GM12872 (cell line): ENCODE results near the gene STX2.

ENCODE experiments used
- TF ChIP-seq, protein P1 (sequence below): IDR thresholded peaks from 3 replicates; pipeline ENCODE4 v1.5.1; 2011; ENCODE audit warnings: low read depth, mild to moderate bottlenecking, low read length, moderate library complexity; ENCODE audit not compliant: insufficient read depth

Gene STX2

DNA sequence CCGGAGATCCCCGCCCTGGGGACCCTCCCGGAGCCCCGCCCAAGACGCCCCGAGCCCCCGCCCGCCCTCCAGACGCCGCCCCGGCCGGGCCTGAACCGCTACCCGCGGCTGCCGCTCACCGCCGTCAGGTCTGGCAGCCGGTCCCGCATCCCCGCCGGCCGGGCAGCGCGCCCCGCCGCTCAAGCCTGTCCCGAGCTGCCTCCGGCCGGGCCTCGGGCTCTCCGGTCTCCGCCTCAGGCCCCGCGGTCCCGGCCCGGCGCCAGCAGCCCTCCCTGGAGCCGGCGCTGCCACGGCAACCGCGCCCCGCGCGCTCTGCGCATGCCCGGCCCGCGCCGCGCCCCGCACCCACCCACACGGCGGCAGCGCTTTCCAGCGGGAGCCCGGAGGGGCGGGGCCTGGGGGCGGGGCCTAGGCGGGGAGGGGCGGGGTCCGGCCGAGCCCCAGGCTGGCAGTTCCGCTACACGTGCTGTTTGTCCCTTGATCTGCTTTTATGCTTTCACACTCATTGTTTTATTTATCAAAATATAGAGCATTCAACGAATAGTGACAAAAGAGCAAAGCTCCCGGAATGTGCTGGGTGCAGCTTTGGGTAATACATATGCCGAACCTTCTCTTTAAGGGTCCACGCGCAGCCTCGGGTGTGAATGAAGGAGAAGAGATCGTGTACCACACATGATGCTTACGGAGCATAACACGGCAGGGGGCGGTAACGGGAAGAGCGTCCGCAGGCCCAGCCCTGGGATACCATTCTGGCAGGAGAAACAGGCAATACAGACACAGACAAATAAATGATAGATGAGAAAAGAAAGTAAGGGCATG, at the start of gene STX2:
TSS of gene STX2 (minus strand) at position 300 of the 819 bp plus-strand sequence. CDS start at position 149, 151 bp downstream.
- TF ChIP-seq, protein P1, sequence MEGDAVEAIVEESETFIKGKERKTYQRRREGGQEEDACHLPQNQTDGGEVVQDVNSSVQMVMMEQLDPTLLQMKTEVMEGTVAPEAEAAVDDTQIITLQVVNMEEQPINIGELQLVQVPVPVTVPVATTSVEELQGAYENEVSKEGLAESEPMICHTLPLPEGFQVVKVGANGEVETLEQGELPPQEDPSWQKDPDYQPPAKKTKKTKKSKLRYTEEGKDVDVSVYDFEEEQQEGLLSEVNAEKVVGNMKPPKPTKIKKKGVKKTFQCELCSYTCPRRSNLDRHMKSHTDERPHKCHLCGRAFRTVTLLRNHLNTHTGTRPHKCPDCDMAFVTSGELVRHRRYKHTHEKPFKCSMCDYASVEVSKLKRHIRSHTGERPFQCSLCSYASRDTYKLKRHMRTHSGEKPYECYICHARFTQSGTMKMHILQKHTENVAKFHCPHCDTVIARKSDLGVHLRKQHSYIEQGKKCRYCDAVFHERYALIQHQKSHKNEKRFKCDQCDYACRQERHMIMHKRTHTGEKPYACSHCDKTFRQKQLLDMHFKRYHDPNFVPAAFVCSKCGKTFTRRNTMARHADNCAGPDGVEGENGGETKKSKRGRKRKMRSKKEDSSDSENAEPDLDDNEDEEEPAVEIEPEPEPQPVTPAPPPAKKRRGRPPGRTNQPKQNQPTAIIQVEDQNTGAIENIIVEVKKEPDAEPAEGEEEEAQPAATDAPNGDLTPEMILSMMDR = 0 out of 3 replicates have a peak, but pooled peaks have one; percentile 23

- TF ChIP-seq, protein P1 = no peak
These were observed 42.5 kb upstream of the STX2 start for GRCh38 chr12:130881548-130881947.

DNA sequence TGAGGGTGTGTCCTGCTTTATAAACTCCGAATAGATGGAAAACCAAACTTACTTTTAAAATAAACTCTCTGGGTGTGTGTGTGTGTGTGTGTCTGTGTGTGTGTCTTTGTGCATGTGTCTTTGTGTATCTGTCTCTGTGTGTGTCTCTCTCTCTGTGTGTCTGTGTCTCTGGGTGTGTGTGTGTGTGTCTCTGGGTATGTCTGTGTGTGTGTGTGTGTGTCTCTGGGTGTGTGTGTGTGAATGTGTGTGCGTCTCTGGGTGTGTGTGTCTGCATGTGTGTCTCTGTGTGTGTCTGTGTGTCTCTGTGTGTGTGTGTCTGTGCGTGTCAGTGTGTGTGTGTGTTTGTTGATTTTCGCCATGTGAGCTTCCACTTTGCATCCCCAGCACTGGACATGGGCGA, 42.0 kb upstream of the STX2 start:
- TF ChIP-seq, protein P1 = no peak

GRCh38 chr12:130880411-130880885, 41.4 kb upstream of the STX2 start:
- TF ChIP-seq, protein P1 = no peak

DNA sequence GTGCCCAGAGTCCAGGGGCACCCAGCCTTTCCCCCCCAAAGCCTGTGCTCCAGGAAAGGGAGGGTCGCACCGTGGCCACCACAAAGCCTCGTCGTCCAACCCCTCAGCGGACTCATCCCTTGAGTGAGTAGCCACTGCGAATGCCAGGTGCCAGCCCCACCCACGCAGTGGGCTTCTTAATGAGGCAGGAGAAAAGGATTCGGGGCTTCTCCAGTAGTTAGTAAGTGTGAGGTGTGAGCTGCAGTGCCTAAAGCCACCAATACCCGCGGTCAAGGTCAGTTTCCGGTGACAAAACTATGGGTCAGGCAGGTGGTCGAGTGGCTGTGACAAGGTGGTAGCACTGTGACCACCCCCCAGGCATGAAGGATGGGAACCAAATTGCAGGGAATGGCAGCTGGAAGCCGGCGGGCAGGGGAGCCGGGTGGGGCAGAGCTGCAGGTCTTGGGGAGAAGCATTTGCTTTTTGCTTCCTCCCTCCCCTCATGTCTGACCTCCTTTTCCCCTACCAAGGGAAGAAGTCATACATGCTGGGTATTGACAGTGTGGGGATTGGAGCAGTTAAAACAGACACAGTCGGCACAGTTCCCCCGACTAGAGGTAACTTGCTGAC, 40.8 kb upstream of the STX2 start:
- TF ChIP-seq, protein P1 = no peak

DNA sequence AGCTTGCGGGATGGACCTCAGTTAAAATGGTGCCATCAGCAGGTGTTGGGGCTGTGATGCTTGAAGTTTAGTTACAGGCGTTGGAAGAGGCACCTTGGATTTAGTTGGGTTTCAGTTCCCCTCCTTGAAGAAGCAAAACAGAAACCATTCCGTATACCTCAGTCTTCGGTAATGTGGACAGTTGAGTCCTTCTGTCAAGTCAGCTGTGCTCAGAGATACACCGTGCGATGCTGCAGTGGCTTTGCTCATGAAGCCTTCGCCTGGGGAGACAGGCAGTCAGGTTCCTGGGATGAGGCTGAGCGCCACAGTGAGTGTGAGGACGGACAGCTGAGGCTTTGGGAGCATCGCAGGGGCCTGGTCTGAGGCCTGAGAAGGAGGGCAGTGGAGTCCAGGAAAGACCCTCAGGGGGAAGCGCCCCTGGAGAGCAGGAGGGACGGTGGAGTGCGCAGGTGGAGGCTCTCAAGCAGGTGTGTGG, 40.2 kb upstream of the STX2 start:
- TF ChIP-seq, protein P1 = no peak
